IgD-negative memory B cell (primary cell): ENCODE results near the gene PTPRM. TPM values are rescaled to one million over a fixed set of nuclear protein-coding genes. Genes with fewer than 3 reads are reported as not detected.

ENCODE experiments used
- H3K27ac Mint-ChIP-seq, 3 donors: one replicate each; pipeline ENCODE4 v1.8.0; 2020 to 2022; ENCODE audit warnings: mild to moderate bottlenecking in 3 of 3, mixed read lengths in 3 of 3, moderate library complexity in 1 of 3
- H3K27me3 Mint-ChIP-seq: one replicate; pipeline ENCODE4 v1.8.0; 2021; ENCODE audit warnings: mixed read lengths
- H3K36me3 Mint-ChIP-seq: one replicate; pipeline ENCODE4 v1.8.0; 2020; ENCODE audit warnings: mild to moderate bottlenecking, mixed read lengths
- H3K4me1 Mint-ChIP-seq, 3 donors: one replicate each; pipeline ENCODE4 v1.8.0; 2020 to 2022; ENCODE audit warnings: mixed read lengths in 3 of 3, mild to moderate bottlenecking in 1 of 3
- H3K4me3 Mint-ChIP-seq, 4 donors: one replicate each; pipeline ENCODE4 v1.8.0; 2020 to 2022; ENCODE audit warnings: mild to moderate bottlenecking in 4 of 4, mixed read lengths in 4 of 4, moderate library complexity in 3 of 4
- H3K9me3 Mint-ChIP-seq, 3 donors: one replicate each; pipeline ENCODE4 v1.8.0; 2020 to 2021; ENCODE audit warnings: mixed read lengths in 3 of 3, mild to moderate bottlenecking in 1 of 3
- polyA plus RNA-seq: library from polyadenylated mRNA; unstranded; fragments of 300-500 nt; fragmentation: Illumina TruSeq; gene quantifications from one replicate; pipeline ENCODE4 v1.2.3, GENCODE V29; 2021

Gene PTPRM
- polyA plus RNA-seq, 1 donor from 2014 or later = 0.61 TPM

DNA sequence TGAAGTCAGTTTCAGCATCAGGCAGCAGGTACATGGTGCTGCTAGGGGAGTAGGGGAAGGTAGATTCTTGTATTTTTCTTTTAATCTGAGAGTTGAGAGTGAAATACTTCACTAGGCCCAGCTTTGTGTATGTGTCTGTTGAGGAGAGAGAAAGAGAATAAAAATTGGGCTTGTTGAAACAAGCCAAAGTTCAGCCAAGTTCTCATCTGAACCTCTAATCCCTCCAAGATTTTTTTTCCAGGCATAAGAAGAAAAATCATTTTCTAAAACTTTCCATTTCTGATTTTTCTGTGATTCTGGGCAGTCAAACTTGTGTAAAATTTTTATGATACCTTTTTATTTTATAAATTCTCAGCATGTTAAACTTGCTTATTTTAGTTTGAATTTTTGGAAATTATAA lies 55.6 kb downstream of the PTPRM start:
- peaks cover 0 to 3% (median 2%) of the 10 kb centered on the region in 3 donors for H3K9me3 Mint-ChIP-seq
- H3K4me1 Mint-ChIP-seq = no peaks in the 10 kb centered on the region
- no peak overlapping the region for H3K4me3 Mint-ChIP-seq
- no peak overlapping the region for H3K27ac Mint-ChIP-seq
- H3K27me3 Mint-ChIP-seq = no peaks in the 10 kb centered on the region
- H3K36me3 Mint-ChIP-seq = no peaks in the 10 kb centered on the region

DNA sequence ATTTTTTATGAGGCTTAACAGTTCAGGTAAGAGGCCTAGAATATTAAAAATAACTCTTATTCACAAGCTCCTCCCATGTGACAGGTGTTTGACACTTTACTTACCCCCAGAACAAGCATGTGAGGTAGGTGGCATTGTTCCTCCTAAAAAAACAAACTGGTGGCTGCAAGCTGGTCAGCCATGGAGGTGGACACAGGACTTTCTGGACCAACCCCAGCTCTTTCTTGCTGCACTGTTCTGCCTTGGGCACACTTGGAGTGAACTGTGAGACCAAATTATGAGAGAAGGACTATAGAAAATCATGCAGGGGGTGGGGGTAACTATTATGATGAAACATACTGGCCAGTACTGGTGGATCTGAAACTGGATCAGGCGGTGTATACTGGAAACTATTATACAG lies 56.6 kb downstream of the PTPRM start:
- H3K9me3 Mint-ChIP-seq = peaks cover 0 to 3% (median 2%) of the 10 kb centered on the region in 3 donors
- no peaks in the 10 kb centered on the region for H3K36me3 Mint-ChIP-seq
- no peak overlapping the region for H3K4me3 Mint-ChIP-seq

DNA sequence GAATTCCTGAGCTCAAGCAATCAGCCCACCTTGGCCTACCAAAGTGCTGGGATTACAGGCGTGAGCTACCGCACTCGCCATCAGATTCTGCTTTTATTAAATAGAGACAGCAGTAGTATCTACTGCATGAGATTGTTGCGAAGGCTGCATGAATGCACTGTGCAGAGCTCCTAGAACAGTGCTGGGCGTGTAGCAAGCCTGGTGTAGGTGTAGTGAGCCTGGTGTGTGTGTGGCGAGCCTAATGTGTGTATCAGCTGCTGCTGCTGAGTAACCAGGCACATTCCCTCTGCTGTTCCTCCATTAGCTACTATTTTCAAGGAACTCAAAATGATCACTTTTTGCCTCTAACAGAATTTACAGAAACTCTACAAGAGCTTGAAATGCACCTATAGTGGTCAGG lies 57.6 kb downstream of the PTPRM start:
- H3K4me1 Mint-ChIP-seq = no peaks in the 10 kb centered on the region
- peak overlapping the region in 1 of 4 donors; percentile 23 for H3K4me3 Mint-ChIP-seq
- H3K27me3 Mint-ChIP-seq = no peaks in the 10 kb centered on the region
- H3K36me3 Mint-ChIP-seq = no peaks in the 10 kb centered on the region
- H3K9me3 Mint-ChIP-seq = peaks cover 0 to 3% (median 2%) of the 10 kb centered on the region in 3 donors
- H3K27ac Mint-ChIP-seq = no peak overlapping the region

More for the DNA sequence above, 56.6 kb downstream of the PTPRM start:
- H3K27me3 Mint-ChIP-seq = no peaks in the 10 kb centered on the region
- no peaks in the 10 kb centered on the region for H3K4me1 Mint-ChIP-seq
- H3K27ac Mint-ChIP-seq = peak overlapping the region in 1 of 3 donors; percentile 46

DNA sequence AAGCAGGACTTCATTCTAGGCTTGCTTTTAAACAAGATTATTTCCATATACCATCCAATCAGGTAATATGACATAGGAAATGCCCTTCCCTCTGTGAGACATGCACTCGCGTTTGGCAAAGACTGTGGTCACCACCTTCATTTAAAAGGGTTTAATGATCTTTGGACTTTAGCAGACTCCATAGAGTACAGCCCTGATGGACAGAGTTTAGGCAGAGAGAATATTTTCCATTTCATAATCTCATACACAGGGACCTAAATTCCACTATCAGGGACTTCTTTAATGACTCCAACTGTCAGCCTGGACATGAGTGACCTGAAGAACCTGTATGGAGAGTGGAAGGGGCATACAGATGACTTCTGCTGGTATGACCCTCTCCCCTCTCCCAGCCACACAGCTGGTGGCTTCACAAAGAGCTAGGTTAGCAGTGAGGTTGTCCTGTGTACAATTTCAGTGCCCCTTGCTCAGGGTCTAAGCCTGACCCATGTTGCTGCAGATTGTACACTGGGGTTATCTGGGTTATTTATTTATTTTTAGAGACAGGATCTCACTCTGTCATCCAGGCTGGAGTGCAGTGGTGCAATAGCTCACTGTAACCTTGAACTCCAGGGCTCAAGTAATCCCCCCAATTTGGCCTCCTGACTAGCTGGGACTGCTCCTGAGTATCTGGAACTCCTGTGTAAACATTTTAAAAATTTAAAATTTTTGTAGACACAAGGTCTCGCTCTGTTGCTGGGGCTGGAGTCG lies 59.2 kb downstream of the PTPRM start:
- no peak overlapping the region for H3K27ac Mint-ChIP-seq

GRCh38 chr18:7626922-7627440 lies 59.9 kb downstream of the PTPRM start:
- Mint-ChIP-seq H3K4me3 (no peak overlapping the region), H3K4me1 (no peaks in the 10 kb centered on the region), H3K27ac (no peak overlapping the region), H3K9me3 (peaks cover 0 to 2% (median 0%) of the 10 kb centered on the region in 3 donors), H3K27me3 (no peaks in the 10 kb centered on the region), H3K36me3 (no peaks in the 10 kb centered on the region)

More for the DNA sequence above, 59.2 kb downstream of the PTPRM start:
- Mint-ChIP-seq H3K4me1 (no peaks in the 10 kb centered on the region), H3K27me3 (no peaks in the 10 kb centered on the region), H3K9me3 (peaks cover 0 to 3% (median 2%) of the 10 kb centered on the region in 3 donors), H3K4me3 (no peak overlapping the region), H3K36me3 (no peaks in the 10 kb centered on the region)

GRCh38 chr18:7629416-7629815 lies 62.3 kb downstream of the PTPRM start:
- H3K27me3 Mint-ChIP-seq = no peaks in the 10 kb centered on the region
- no peaks in the 10 kb centered on the region for H3K4me1 Mint-ChIP-seq
- H3K4me3 Mint-ChIP-seq = no peak overlapping the region
- peaks cover 0 to 2% (median 0%) of the 10 kb centered on the region in 3 donors for H3K9me3 Mint-ChIP-seq
- no peaks in the 10 kb centered on the region for H3K36me3 Mint-ChIP-seq
- no peak overlapping the region for H3K27ac Mint-ChIP-seq

DNA sequence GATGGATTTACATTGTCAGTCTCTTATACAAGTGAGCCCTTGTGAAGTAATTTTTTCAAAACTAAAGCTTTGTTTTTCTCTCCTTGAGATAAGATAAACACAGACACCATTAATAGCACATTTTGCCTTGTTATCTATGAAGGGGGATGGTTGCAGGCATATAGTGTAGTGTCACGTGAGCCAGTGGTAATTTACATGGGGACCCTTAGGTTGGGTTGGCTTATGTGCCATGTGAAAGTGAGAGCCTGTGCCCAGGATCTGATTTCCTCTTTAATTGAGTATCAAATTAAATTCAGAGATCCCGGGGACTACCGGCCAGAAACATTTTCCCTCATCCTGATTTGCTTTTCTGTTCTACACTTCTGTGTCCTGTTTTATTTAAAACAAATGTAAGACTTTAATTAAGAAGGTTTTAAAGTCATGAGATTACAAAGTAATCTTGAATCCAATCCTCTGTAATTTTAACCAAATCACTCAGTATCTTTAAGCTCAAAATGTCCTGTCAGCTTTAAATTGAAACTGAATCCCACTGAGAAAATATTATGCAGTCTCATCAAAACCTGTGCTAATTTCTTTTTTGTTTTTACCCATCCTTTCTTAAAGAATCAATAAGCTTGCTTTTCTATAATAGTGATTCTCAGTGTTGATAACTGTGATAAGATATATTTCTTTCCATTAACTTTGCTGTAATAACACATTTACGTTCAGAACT lies 63.8 kb downstream of the PTPRM start:
- Mint-ChIP-seq H3K27me3 (no peaks in the 10 kb centered on the region), H3K4me3 (no peak overlapping the region), H3K4me1 (no peaks in the 10 kb centered on the region), H3K27ac (peak overlapping the region in 1 of 3 donors; percentile 22), H3K36me3 (no peaks in the 10 kb centered on the region), H3K9me3 (peaks cover 0 to 2% (median 0%) of the 10 kb centered on the region in 3 donors)

GRCh38 chr18:7632152-7633098 lies 65.3 kb downstream of the PTPRM start:
- Mint-ChIP-seq H3K27me3 (no peaks in the 10 kb centered on the region), H3K27ac (no peak overlapping the region), H3K4me1 (no peaks in the 10 kb centered on the region), H3K4me3 (no peak overlapping the region), H3K36me3 (no peaks in the 10 kb centered on the region), H3K9me3 (peaks cover 0 to 2% (median 0%) of the 10 kb centered on the region in 3 donors)

- H3K36me3 Mint-ChIP-seq = no peaks in the 10 kb centered on the region
- H3K9me3 Mint-ChIP-seq = peaks cover 0 to 2% (median 0%) of the 10 kb centered on the region in 3 donors
- no peak overlapping the region for H3K4me3 Mint-ChIP-seq
- H3K27me3 Mint-ChIP-seq = no peaks in the 10 kb centered on the region
- no peak overlapping the region for H3K27ac Mint-ChIP-seq
- H3K4me1 Mint-ChIP-seq = no peaks in the 10 kb centered on the region
Measured at GRCh38 chr18:7633171-7633570, 66.1 kb downstream of the PTPRM start.

- Mint-ChIP-seq H3K4me3 (no peak overlapping the region), H3K27ac (no peak overlapping the region), H3K9me3 (peaks cover 0 to 3% (median 0%) of the 10 kb centered on the region in 3 donors), H3K27me3 (no peaks in the 10 kb centered on the region), H3K4me1 (no peaks in the 10 kb centered on the region), H3K36me3 (no peaks in the 10 kb centered on the region)
Measured at GRCh38 chr18:7635948-7636347, 68.8 kb downstream of the PTPRM start.

GRCh38 chr18:7637269-7637668 lies 70.2 kb downstream of the PTPRM start:
- Mint-ChIP-seq H3K36me3 (no peaks in the 10 kb centered on the region), H3K9me3 (peaks cover 0 to 3% (median 0%) of the 10 kb centered on the region in 3 donors), H3K27ac (no peak overlapping the region), H3K4me1 (no peaks in the 10 kb centered on the region), H3K4me3 (no peak overlapping the region), H3K27me3 (no peaks in the 10 kb centered on the region)

DNA sequence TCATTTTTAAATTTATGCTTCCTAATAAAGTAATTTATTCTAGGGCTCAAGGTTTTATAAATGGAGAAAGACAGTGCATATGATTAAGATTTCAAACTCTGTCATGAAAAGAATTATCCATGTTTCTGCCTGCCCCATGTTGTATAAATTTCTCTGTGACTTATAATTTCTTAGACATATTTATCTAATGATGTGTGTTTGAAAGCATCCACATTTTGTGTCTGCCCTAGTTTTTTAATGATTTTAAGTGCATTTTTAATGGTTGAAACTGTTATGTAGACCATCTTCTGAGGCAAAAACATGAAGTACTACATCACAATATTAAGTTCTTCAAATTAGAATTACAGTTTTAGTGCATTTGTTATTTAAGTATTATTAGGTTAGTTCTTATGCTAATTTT lies 71.2 kb downstream of the PTPRM start:
- Mint-ChIP-seq H3K27me3 (no peaks in the 10 kb centered on the region), H3K4me3 (no peak overlapping the region), H3K36me3 (no peaks in the 10 kb centered on the region), H3K27ac (no peak overlapping the region), H3K4me1 (no peaks in the 10 kb centered on the region), H3K9me3 (peaks cover 0 to 3% (median 0%) of the 10 kb centered on the region in 3 donors)

GRCh38 chr18:7641813-7642212 lies 74.7 kb downstream of the PTPRM start:
- Mint-ChIP-seq H3K4me1 (no peaks in the 10 kb centered on the region), H3K27me3 (no peaks in the 10 kb centered on the region), H3K36me3 (no peaks in the 10 kb centered on the region), H3K9me3 (peaks cover 0 to 6% (median 0%) of the 10 kb centered on the region in 3 donors), H3K27ac (no peak overlapping the region), H3K4me3 (no peak overlapping the region)

- H3K27me3 Mint-ChIP-seq = no peaks in the 10 kb centered on the region
- H3K36me3 Mint-ChIP-seq = no peaks in the 10 kb centered on the region
- H3K4me3 Mint-ChIP-seq = no peak overlapping the region
- no peaks in the 10 kb centered on the region for H3K4me1 Mint-ChIP-seq
- H3K27ac Mint-ChIP-seq = no peak overlapping the region
- peaks cover 0 to 6% (median 0%) of the 10 kb centered on the region in 3 donors for H3K9me3 Mint-ChIP-seq
Measured at GRCh38 chr18:7642331-7642890, 75.3 kb downstream of the PTPRM start.
